Middle frontal gyrus (tissue), 1 donor: ENCODE results near the gene RBM44.
"Not testable (repeated sequence)": the region's sequence is repeated elsewhere in the genome, so short reads cannot be mapped to it uniquely, and the experiment has no call there.

Experiments
- DNase-seq: peaks from one replicate; pipeline ENCODE4 v3.0.0-alpha.2; 2015; ENCODE audit warnings: low spot score; ENCODE audit errors: extremely low spot score

The RBM44 gene, protein sequence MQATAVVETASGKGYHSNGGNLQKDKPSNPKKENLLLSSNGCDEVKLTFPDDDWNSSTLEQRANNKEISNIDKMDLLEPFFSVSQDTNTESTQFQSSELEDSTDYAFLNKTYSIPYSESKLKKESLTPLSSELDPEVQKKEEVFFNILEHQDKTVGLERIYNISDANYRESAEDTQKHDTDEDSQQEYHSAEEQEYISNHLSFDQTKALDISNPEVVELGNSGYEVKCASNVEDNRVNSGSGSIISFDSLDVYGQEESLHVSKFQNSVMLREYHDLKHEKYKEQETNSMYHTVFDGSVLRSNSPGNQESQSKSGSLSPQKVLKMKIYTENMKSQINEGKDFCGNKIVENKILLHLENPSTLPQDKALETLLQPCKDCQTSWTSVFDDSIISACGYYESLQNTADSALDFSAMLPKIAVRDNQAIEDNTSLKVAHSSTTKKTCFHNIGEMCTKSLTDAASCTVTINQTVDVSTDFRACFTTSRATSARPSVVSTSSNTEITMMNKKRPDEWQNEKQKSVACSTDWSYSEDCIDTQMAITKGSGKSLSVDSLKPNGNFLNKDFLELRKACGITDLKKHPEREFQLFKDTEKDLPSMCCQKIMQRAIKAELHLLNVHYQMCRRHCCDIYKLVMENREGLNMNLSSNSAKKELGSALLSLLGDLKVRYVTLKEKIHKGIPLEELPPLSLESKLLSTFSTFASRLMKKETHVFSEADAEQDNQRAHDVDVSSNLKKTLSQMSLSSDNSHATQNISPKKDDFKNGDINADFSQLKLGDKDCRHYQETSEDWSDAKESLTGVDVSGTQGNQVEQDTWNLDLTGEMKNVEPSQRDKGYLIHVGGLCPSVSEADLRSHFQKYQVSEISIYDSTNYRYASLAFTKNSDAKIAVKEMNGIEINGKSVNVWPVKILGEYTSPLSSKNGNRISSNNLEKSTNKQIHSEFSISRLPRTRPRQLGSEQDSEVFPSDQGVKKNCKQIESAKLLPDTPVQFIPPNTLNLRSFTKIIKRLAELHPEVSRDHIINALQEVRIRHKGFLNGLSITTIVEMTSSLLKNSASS

DNA sequence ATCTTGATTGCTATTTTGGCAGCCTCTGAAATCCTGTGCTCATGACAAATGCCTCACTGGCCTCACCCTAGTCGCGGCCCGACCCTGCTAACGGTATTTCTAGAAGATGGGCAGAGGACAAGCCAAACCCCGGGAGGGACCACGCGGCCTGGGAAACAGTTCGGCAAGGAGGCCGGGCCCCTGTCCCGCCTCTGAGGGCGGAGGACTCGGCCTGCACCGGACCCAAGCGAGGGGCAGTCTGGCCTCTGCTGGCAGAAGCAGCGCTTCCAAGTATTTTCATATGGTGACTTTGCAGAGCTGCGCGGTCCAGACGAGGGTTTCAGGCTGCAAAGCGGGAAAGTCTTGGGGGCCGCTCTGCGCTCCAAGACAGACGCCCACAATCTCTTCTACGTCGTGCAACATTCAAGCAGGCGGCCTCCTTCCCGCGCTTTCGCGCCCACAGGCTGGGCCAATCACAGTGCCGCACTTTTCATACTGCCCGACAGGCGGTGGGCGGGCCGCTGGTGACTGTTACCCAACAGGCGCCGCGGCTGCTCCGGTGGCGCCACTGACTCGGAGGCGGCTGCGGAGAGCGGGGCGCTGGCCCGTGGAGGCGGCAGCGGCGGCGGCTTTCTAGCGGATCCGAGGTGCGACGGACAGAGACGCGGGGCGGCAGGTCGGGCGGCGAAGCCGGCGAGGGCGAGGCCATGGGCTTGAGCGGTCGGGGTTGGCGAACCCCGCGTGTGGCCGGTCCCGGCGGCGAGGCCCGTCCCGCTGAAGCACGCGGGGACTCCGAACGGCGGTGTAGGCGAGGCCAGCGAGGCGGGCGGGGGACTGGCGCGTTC, at the start of gene RBM44:
Gene RBM44, plus strand, starts transcription at position 544 of the 824 bp plus-strand sequence. CDS start 14,831 bp downstream, outside the sequence.
- no peak for DNase-seq

DNA sequence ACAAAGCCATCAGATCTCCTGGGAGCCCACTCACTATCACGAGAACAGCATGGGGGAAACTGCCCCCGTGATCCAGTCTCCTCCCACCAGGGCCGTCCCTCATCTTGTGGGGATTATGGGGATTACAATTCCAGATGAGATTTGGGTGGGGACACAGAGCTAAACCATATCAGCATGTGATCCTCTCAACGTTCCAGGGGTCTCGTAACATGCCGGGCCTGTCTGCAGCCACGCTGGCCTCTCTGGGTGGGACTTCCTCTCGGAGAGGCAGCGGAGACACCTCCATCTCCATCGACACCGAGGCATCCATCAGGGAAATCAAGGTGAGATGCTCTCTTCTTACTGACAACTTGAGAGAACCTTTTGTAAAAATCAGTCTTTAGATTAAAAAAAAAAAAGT, 49.6 kb upstream of the RBM44 start:
- DNase-seq = no peak

DNA sequence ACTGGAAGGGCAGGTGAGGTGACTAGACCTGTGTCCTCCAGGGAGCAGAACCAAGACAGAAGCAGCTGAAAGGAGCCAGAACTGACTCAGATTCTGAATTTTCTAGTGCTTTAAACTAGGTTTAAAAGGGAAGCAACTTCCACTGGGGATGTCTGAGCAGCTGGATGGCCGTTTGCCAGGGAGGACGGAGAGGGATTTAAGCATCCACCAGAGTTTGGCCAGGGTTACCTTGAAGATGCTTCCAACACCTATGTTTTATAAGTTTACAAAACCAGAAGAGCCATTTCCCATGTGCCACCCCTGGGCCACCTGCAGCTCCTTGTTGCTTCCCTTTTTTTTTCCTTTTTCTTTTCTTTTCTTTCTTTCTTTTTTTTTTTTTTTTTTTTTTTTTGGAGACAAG, 48.6 kb upstream of the RBM44 start:
- DNase-seq = no peak

DNA sequence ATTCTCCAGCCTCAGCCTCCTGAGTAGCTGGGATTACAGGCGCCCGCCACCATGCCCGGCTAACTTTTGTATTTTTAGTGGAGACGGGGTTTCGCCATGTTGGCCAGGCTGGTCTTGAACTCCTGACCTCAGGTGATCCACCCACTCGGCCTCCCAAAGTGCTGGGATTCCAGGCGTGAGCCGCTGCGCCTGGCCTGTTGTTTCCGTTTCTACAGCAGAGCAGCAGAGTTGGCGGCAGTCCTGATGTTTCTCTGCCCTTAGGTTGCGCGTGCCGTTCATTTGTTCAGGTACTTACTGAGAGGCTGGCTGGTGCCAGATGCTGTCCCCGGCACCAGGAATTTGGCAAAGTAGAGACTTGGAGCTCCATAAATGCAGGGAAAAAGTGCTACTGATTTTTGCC, 48.1 kb upstream of the RBM44 start:
- not testable (repeated sequence) for DNase-seq

DNA sequence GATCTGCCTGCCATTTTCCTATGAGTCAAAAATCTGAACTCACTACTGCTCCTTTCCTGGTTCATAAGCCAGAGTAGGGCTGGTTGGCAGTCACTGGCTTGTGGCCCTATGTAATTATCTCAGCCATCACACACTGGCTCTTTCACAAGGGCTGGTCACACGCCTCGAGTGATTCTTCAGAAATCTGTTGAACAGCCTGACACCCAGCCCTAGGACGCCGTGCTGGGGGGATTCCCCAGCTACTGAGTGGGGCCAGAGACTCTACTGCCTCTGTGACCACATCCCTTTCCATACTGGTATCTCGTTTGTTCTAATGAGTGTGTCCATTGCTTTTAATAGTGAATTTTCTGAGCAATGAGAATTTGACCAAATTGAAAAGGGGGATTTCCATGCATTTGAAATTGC, 45.8 kb upstream of the RBM44 start:
- no peak for DNase-seq

DNA sequence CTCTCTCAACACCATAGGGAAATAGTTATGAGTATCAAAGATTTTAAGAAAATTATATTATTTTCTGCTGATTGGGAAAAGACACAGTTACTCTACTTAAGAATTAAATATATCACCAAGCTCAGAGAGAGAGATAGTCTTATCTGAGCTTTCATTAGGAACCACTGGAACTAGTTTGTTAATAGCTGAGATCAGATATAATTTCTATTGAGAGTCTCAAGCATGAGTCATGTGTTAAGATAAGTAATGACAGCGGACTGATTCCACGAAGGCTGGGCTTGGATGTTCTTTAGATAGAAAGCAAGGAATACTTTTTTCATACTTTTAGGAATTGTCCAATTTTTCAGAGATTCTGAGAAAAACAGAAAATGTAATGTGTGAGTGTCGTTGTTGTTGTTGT, 44.4 kb upstream of the RBM44 start:
- no peak for DNase-seq

DNA sequence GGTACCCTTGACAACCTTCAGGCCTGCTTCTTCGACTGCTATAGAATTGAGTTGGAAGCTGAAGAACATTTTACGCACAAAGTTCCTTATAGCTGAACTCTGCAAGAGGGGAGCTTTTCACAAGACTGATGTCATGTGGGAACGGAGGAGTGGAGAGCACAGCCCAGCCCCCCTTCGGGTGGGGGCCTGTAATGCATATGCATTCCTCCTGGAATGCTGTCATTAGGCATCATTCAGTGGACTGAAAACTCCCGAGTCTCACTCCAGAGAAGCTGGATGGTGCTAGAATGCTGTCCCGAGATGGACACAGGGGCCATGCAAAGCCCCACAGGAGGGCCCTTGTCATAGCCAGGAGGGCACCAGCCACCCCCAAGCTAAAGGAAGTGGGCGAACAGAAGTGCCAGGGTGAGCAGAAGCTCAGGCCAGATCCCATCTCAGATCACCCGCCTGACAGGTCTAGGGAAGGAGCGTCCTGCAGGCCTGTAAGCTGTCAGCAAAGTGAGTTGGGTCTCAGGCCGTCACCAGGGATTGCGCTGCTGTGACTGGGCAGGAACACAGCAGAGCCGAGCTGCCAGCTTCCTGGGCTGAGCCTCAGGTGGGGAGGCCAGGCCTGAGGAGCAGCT, 43.8 kb upstream of the RBM44 start:
- no peak for DNase-seq

DNA sequence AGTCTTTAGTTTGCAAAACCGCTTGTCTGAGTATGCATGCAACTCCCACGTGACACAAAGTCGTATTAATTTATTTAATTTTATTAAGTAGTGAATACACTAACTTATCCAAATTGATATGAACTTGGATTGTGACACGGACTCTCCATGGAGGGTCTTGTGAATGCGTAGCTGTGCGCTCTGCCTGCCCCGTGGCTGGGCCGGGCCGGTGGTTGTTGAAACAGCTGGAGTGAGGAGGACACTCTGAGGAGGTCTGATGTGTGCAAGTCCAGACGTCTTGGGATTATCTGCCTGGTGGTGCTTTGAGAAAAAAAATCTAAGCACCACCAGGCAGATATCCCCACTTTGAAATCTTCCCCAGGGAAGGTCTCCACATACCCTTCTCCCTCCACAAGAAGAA, 41.0 kb upstream of the RBM44 start:
- DNase-seq = no peak

DNA sequence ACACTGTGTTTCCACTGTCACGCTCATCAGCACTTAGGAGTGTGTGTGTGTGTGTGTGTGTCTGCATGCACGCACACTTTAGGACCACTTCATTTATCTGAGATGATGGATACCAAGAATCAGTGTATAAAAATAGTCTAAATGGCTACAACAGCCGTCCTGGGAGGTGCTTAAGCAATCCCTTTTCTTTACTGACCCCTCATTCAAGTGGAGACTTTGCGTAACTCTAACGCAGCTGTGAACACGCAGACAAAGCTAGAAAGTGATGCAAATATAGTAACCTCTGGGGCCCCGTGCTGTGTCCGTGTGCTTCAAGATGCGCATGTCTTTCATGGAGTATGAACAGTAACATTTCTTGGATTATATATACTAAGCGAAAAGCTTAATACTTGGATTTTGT, 40.4 kb upstream of the RBM44 start:
- no peak for DNase-seq

DNA sequence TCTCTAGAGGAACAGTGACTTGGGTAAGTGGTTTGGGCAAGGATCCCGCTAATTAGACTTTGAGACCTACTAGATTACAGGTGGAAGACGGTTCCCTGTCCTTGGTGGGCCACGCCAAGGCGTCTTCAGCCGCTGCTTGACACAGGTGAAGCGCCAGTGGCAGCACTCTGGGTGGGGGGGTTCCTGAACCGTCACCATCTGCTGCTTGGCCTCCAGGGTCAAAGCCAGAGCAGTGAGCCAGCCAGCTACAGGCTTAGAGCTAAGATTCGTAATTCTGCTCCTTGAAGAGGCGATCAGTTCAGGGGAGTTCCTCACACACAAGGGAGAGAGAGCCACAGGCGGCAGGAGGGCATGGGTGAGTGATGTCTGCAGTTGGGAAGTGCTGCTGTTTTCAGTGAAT, 39.4 kb upstream of the RBM44 start:
- DNase-seq = no peak

DNA sequence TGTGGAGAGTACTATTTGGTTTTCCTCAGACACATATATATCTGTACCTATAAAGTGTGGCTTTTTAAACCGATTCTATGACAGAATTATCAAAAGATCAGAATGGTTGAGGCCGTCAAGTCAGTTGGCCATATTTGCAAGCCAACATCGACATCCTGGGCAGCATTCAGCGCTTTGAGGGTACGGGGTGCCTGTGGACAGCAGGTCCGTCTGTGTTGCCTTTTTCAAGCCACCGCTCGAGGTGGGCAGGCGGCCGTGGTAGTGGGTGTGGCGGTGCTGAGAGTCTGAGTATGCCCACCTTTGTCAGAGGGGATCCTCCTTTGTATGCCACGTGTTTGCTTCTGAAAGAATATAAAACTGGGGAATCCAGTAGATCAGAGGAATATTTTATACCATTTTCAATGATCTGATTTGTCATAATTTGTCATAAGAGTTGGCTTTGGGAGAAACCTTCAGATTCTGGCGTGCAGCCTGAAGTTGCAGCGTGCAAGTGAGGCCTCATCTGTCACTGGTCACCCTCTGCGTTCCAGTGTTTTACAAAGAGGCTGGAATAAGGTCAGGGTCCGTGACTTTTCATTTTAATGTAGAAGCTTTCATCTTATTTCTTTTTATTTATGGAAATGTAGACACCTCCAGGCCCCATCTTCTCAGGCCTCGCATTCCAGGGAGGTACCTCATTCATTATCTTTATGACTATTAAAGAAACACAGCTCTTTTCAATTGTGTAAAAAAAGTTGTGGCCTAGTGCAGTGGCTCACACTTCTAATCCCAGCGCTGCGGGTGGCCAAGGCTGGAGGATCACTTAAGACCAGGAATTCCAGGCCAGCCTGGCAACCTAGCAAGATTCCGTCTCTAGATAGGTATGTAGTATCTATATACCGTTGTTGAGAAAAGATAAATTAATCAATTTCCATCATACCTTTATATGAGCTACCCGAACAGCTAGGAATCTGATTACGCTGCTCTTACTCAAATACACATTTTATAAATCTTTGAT, 37.8 kb upstream of the RBM44 start:
- DNase-seq = no peak

DNA sequence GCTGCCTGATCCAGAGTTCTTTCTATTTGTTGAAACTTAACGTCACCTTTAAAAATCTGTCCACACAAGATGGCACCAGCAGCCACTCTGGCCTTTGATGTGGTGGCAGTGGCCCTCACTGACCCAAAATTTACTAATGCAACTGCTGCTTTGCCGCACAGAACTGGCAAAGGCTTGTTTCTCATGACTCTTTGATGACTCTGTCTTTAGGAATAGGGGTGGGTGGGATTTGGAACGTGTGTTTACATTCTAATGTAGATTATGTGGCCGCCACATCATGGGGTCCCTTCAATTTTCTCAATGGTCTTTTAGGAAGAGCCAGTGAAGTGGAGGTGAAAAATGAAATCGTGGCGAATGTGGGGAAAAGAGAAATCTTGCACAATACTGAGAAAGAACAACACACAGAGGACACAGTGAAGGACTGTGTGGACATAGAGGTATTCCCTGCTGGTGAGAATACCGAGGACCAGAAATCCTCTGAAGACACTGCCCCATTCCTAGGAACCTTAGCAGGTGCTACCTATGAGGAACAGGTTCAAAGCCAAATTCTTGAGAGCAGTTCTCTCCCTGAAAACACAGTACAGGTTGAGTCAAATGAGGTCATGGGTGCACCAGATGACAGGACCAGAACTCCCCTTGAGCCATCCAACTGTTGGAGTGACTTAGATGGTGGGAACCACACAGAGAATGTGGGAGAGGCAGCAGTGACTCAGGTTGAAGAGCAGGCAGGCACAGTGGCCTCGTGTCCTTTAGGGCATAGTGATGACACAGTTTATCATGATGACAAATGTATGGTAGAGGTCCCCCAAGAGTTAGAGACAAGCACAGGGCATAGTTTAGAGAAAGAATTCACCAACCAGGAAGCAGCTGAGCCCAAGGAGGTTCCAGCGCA, 36.0 kb upstream of the RBM44 start:
- not testable (repeated sequence) for DNase-seq

DNA sequence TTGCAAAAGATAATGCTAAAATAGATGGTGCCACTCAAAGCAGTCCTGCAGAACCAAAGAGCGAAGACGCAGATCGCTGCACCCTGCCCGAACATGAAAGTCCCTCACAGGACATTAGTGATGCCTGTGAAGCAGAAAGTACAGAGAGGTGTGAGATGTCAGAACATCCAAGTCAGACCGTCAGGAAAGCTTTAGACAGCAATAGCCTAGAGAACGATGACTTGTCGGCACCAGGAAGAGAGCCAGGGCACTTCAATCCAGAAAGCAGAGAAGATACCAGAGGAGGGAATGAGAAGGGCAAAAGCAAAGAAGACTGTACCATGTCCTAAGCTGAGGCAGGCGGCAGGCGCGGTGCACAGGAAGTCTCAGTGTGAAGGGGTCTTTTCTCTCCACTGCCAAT, 34.8 kb upstream of the RBM44 start:
- DNase-seq = no peak

DNA sequence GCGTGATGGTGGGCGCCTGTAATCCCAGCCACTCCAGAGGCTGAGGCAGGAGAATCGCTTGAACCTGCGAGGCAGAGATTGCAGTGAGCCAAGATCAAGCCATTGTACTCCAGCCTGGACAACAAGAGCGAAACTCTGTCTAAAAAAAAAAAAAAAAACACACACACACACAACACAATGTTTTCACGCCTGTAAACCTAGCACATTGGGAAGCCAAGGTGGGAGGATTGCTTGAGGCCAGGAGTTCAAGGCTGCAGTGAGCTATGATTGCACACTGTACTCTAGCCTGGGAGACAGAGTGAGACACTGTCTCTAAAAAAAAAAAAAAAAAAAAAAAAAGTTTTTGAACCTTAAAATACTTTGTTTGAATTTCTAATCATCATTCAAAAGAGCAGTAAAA, 33.5 kb upstream of the RBM44 start:
- not testable (repeated sequence) for DNase-seq

DNA sequence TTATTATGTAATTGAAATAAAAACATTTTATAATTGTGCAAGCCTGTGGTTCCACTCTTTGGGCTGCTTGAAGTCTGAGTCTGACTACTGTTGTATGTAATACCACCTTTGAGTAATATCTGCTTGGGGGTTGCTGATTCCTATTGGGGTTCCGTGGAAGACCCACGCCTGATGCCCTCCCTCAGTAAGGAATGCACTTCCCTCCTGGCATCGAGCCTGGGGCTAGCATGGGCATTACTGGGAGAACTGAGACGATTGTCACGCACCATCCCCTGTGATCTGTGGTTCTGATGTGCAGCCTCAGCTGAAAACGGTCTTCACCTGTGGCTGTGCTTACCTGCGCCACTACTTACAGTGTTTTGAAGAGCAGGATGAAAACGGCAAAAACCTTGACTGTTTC, 32.7 kb upstream of the RBM44 start:
- no peak for DNase-seq

DNA sequence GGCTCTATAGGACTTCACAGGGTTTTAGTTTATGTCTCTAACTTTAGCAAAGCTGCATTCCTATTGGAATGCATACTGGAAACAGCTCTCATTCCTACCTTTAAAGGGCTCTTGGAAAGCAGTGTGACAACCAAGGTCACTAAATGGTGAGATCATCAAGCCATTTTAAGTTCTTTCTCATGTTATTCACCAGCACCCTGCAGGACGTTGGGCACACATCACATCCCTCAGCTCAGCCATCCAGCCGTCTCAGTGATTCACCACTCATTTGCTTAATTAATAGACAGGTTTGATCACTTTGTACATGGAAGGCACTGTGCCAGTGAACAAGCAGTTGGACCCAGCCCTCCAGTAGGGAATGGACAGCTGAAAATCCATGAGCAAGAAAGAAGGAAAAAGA, 32.2 kb upstream of the RBM44 start:
- DNase-seq = no peak

DNA sequence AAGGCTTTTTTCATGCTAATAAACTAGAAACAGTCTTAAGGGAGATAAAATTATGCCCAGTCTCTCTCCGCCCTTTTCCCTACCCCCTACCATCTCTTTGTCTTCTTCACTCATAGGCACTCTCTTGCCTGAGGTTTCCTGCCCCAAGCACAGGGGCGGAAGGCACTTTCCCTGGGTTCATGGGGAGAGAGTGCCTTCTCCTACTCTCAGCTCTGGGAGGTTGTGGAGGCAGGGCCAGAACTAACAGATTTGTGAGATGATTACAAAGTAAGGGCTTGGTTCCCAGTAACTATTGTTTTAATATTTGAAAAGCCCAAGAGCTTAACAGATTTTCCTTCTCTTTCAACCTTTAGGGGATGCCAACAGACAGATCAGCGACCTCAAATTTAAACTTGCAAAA, 26.1 kb upstream of the RBM44 start:
- no peak for DNase-seq

DNA sequence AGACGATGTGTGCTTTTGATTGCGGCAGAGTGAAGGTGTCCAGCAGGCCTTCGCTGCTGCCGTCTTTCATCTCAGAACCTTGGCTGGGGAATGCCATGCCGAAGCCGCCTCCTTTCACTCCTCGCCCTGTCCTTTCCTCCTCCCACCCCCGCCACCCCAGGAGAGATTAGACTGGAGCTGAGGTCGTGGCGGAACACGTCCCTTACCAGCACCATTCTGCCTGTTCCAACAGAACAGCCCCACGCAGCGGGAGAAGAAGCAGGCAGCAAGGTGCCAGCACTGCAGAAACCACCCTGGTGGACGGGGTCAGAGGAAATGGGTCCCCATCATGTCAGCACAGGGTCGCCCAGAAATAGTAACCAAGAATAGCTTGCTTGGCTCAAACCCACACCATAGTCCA, 24.8 kb upstream of the RBM44 start:
- no peak for DNase-seq
